ENCODE data around the gene CLNK.

CLNK gene

GRCh38 chr4:10701702-10702460 is 17.3 kb upstream of the CLNK start:
- no peak for DNase-seq (ENCODE audit: extremely low read depth in 1 of 2, low read depth in 1 of 2)

- DNase-seq (ENCODE audit: extremely low read depth in 1 of 2, low read depth in 1 of 2) = no peak
These were observed 16.6 kb upstream of the CLNK start for GRCh38 chr4:10701161-10701560.

- no peak for DNase-seq (ENCODE audit: extremely low read depth in 1 of 2, low read depth in 1 of 2)
These were observed 13.6 kb upstream of the CLNK start for GRCh38 chr4:10698172-10698571.

GRCh38 chr4:10697086-10697485 is 12.5 kb upstream of the CLNK start:
- no peak for DNase-seq (ENCODE audit: extremely low read depth in 1 of 2, low read depth in 1 of 2)

GRCh38 chr4:10696253-10696652 is 11.7 kb upstream of the CLNK start:
- DNase-seq (ENCODE audit: extremely low read depth in 1 of 2, low read depth in 1 of 2) = no peak

- no peak for DNase-seq (ENCODE audit: extremely low read depth in 1 of 2, low read depth in 1 of 2)
These were observed 10.3 kb upstream of the CLNK start for GRCh38 chr4:10694828-10695209.

- DNase-seq (ENCODE audit: extremely low read depth in 1 of 2, low read depth in 1 of 2) = no peak
These were observed 9.7 kb upstream of the CLNK start for GRCh38 chr4:10694151-10694827.

- DNase-seq (ENCODE audit: extremely low read depth in 1 of 2, low read depth in 1 of 2) = no peak
These were observed 7.1 kb upstream of the CLNK start for GRCh38 chr4:10691651-10692050.

- DNase-seq (ENCODE audit: extremely low read depth in 1 of 2, low read depth in 1 of 2) = no peak
These were observed 5.8 kb upstream of the CLNK start for GRCh38 chr4:10690185-10690907.

- DNase-seq (ENCODE audit: extremely low read depth in 1 of 2, low read depth in 1 of 2) = no peak
These were observed 4.3 kb upstream of the CLNK start for GRCh38 chr4:10688846-10689245.

- DNase-seq (ENCODE audit: extremely low read depth in 1 of 2, low read depth in 1 of 2) = no peak
These were observed 3.5 kb upstream of the CLNK start for GRCh38 chr4:10688022-10688421.

GRCh38 chr4:10687526-10687925 is 3.0 kb upstream of the CLNK start:
- DNase-seq (ENCODE audit: extremely low read depth in 1 of 2, low read depth in 1 of 2) = no peak

- no peak for DNase-seq (ENCODE audit: extremely low read depth in 1 of 2, low read depth in 1 of 2)
These were observed 2.2 kb downstream of the CLNK start for GRCh38 chr4:10682397-10682796.

- no peak for DNase-seq (ENCODE audit: extremely low read depth in 1 of 2, low read depth in 1 of 2)
These were observed 6.6 kb downstream of the CLNK start for GRCh38 chr4:10677796-10678497.

- no peak for DNase-seq (ENCODE audit: extremely low read depth in 1 of 2, low read depth in 1 of 2)
These were observed 10.7 kb downstream of the CLNK start for GRCh38 chr4:10673817-10674369.

GRCh38 chr4:10672379-10672778 is 12.2 kb downstream of the CLNK start:
- DNase-seq (ENCODE audit: extremely low read depth in 1 of 2, low read depth in 1 of 2) = no peak

GRCh38 chr4:10671799-10672198 is 12.8 kb downstream of the CLNK start:
- no peak for DNase-seq (ENCODE audit: extremely low read depth in 1 of 2, low read depth in 1 of 2)

- DNase-seq (ENCODE audit: extremely low read depth in 1 of 2, low read depth in 1 of 2) = no peak
These were observed 13.2 kb downstream of the CLNK start for GRCh38 chr4:10671366-10671765.

- DNase-seq (ENCODE audit: extremely low read depth in 1 of 2, low read depth in 1 of 2) = no peak
These were observed 14.2 kb downstream of the CLNK start for GRCh38 chr4:10670321-10670720.

GRCh38 chr4:10667701-10668326 is 16.8 kb downstream of the CLNK start:
- DNase-seq (ENCODE audit: extremely low read depth in 1 of 2, low read depth in 1 of 2) = no peak

GRCh38 chr4:10666616-10667015 is 18.0 kb downstream of the CLNK start:
- no peak for DNase-seq (ENCODE audit: extremely low read depth in 1 of 2, low read depth in 1 of 2)
